Neural progenitor cell (in vitro differentiated cells): ENCODE measurements around the gene OMP.

Experiments used
- CTCF ChIP-seq: fragments of 200-600 bp; sonication (generic); IDR thresholded peaks from 2 replicates; pipeline ENCODE4 v1.5.1; 2017; ENCODE audit warnings: antibody characterized with exemption, mild to moderate bottlenecking
- EZH2 ChIP-seq: fragments of 200-600 bp; sonication (generic); IDR thresholded peaks from 2 replicates; pipeline ENCODE4 v1.6.1; 2017; ENCODE audit warnings: antibody characterized with exemption, mild to moderate bottlenecking, moderate library complexity
- EZH2phosphoT487 ChIP-seq: fragments of 200-600 bp; sonication (generic); IDR thresholded peaks from 2 replicates; pipeline ENCODE4 v1.6.1; 2017; ENCODE audit warnings: antibody characterized with exemption

- TF ChIP-seq CTCF: no peak
- TF ChIP-seq EZH2: no peak
- TF ChIP-seq EZH2phosphoT487: no peak
These were observed 37.7 kb downstream of the OMP start for GRCh38 chr11:77140231-77140851.
